Cardiac fibroblast (primary cell): ENCODE results near the gene PTPRCAP.
A peak's percentile ranks its signal among the peaks of the same experiment; 100 is the strongest.

Experiments
- DNase-seq, 2 donors: peaks; one replicate each; pipeline versions ENCODE4 v3.0.0 to v3.0.0-alpha.2; 2010; ENCODE audit warnings: low read depth in 2 of 2
- H3K4me3 ChIP-seq, 2 donors: replicated peaks in 1 of 2; 1 replicate in 1 of 2; 2 replicates in 1 of 2; pipeline ENCODE4 v1.5.1; 2011; ENCODE audit warnings: low read depth in 2 of 2, low read length in 2 of 2, mild to moderate bottlenecking in 2 of 2, moderate library complexity in 1 of 2
- TF ChIP-seq, protein P1 (sequence below): IDR thresholded peaks from one replicate; pipeline ENCODE4 v1.5.1; 2011; ENCODE audit warnings: low read depth, mild to moderate bottlenecking, low read length, inconsistent platforms

The PTPRCAP gene

DNA sequence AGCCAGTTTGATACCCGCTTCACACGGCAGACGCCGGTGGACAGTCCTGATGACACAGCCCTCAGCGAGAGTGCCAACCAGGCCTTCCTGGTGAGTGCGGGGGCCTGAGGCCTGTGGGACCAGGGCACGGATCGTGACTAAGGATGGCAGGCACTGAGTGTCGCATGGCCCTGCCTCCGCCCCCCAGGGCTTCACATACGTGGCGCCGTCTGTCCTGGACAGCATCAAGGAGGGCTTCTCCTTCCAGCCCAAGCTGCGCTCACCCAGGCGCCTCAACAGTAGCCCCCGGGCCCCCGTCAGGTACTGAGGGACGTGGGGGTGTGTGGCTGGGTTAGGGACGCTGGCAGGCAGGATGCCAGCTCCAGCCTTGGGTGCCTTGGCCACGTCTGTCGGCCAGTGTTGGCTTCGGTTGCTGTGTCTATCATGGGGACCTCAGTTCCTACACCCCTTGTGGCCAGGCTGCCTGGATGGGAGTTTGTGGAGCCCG, 3.0 kb downstream of the PTPRCAP start:
- TF ChIP-seq, protein P1, sequence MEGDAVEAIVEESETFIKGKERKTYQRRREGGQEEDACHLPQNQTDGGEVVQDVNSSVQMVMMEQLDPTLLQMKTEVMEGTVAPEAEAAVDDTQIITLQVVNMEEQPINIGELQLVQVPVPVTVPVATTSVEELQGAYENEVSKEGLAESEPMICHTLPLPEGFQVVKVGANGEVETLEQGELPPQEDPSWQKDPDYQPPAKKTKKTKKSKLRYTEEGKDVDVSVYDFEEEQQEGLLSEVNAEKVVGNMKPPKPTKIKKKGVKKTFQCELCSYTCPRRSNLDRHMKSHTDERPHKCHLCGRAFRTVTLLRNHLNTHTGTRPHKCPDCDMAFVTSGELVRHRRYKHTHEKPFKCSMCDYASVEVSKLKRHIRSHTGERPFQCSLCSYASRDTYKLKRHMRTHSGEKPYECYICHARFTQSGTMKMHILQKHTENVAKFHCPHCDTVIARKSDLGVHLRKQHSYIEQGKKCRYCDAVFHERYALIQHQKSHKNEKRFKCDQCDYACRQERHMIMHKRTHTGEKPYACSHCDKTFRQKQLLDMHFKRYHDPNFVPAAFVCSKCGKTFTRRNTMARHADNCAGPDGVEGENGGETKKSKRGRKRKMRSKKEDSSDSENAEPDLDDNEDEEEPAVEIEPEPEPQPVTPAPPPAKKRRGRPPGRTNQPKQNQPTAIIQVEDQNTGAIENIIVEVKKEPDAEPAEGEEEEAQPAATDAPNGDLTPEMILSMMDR = no peak
- no peak for DNase-seq
- no peak overlapping the region for H3K4me3 ChIP-seq

DNA sequence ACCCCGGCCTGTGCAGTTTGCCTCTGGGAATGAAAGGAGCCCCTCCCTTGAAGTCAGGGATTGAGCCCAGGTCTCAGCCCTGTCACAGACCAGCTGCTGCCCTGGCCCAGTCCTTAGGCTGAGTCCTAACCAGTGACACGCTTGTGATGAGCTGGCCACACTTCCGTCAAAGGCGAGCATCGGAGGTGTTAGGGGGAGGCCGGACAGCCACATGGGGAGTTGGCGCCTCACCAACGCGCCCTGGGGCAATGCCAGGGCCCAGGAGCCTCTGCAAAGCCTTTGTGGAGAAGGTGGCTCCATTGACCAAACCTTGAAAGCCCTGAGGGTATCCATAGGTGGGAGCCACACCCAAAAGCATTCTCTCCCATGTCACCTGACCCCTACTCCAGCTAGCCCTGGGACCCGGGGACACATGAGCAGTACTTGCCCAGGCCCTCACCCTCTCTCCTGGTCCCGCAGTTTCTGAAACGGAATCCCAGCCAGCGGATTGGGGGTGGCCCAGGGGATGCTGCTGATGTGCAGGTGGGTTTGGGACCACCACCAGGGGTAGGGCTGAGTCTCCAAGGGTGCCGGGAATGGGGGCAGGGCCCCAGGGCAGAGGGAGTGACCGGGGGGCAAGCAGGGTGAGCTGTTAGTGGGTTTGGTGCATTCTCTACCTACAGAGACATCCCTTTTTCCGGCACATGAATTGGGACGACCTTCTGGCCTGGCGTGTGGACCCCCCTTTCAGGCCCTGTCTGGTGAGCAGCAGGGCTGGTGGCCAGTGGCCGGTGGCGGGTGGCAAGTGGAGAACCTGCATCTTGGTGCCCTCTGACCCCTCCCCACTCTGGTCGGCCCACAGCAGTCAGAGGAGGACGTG, 3.7 kb downstream of the PTPRCAP start:
- no peak overlapping the region for H3K4me3 ChIP-seq
- DNase-seq = no peak
- TF ChIP-seq, protein P1 = no peak

DNA sequence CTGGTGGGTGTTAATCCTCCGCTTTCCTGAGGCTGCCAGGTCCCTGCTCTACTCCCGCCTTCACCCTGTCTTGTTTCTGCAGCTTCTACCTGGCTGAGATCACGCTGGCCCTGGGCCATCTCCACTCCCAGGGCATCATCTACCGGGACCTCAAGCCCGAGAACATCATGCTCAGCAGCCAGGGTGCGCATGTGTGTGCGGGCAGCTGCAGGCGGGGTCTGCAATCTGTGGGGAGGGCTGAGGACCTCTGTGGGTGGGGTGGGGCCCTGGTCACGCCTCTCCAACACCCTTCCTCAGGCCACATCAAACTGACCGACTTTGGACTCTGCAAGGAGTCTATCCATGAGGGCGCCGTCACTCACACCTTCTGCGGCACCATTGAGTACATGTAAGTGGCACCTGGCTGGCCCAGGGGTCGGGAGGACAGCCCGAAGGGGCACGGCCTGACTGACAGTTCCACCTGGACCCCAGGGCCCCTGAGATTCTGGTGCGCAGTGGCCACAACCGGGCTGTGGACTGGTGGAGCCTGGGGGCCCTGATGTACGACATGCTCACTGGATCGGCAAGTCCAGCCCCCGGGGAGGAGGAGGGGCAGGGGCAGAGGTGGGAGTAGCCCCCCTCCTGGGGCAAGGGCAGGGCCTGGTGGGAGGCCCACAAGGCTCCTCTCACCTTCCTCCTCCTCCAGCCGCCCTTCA, 4.7 kb downstream of the PTPRCAP start:
- DNase-seq = no peak
- TF ChIP-seq, protein P1 = no peak
- no peak overlapping the region for H3K4me3 ChIP-seq

DNA sequence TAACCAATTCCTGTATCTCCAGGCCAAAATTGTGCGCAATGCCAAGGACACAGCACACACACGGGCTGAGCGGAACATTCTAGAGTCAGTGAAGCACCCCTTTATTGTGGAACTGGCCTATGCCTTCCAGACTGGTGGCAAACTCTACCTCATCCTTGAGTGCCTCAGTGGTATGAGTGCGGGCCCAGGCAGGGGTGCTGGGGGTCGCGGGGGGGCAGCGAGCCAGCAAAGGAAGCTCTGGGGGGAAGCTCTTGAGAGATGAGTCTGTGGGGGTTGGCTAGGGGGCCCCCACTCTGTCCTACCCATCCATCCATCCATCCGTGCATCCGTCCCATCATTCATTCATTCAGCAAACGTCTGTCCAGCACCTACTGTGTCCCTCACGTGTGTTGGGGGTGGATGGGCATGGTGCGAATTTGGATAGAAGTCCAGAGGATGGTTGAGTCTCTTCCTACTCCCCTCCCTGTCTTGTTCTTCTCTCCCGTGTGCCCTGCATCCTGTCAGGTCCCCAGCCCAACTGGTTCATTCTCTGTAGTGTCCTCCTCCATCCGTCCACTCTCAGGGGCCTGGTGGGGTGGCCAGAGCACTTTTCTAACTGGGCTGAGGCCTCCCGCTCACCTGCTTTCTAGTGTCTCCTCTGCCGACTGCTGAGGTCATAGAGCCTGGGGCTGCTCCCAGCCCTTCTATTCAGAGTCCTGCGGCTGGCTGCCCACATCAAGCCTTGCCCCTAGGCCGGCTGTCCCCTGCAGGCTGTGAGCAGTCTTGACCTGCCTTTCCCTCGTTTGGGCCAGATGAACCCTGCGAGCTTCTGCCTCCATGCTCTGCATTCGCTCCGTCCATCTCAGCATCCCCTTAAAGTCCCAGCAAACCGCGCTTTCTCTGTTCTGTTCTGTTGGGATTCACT, 5.9 kb downstream of the PTPRCAP start:
- no peak for DNase-seq
- no peak overlapping the region for H3K4me3 ChIP-seq
- TF ChIP-seq, protein P1 = no peak

DNA sequence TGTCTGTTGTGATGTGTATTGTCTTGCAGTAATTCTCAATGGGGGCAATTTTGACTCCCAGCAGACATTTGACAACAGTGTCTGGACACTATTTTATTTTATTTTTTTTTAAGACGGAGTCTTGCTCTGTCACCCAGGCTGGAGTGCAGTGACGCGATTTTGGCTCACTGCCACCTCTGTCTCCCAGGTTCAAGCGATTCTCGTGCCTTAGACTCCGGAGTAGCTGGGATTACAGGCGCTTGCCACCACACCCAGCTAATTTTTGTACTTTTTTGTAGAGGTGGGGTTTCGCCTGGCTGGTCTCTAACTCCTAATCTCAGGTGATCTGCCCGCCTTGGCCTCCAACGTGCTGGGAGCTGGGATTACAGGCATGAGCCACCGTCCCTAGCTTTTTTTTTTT, 7.8 kb downstream of the PTPRCAP start:
- TF ChIP-seq, protein P1 = no peak
- DNase-seq = no peak

DNA sequence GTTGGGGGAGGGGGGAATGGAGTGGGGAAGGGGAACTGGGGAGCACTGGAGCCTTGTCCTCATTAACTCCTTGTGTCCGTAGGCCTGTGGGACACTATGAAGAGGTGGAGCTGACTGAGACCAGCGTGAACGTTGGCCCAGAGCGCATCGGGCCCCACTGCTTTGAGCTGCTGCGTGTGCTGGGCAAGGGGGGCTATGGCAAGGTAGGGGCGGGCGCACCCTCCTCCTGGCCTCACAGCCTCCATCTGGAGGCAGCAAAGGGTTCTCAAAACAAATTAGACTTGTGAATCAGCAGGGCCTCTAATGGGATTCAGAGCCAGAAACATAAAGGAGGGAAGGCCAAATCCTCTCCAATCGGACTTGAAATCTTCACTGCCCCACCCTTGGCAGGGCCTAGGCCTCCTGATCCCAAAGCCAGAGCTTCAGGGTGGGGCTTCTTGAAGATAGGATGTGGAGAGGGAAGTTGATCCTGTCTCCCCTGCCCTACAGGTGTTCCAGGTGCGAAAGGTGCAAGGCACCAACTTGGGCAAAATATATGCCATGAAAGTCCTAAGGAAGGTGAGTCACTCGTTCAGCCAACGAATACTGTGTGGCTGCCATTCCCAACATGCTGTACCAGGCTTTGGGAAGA, 8.3 kb downstream of the PTPRCAP start:
- DNase-seq = no peak
- peak overlapping the region; percentile 91 to 95 for H3K4me3 ChIP-seq
- TF ChIP-seq, protein P1 = no peak

More for the DNA sequence above, 7.8 kb downstream of the PTPRCAP start:
- peak overlapping the region in 1 of 2 donors; percentile 95 for H3K4me3 ChIP-seq
